ENCODE results near the gene FERMT2.

- no peak for TF ChIP-seq ETS1 (IDR thresholded peaks at IDR 0.05)
- no peak for TF ChIP-seq CTCF (conservative IDR thresholded peaks at IDR 0.05; ENCODE audit: low read depth in 2 of 2)
- TF ChIP-seq POLR2AphosphoS5 (IDR thresholded peaks at IDR 0.05; ENCODE audit: low read depth), result no peak
- no peak for TF ChIP-seq EZH2 (IDR thresholded peaks at IDR 0.05; ENCODE audit: low read depth, unreplicated experiment)
- TF ChIP-seq REST (IDR thresholded peaks at IDR 0.05; ENCODE audit: unreplicated experiment), result no peak
- TF ChIP-seq EZH2phosphoT487 (IDR thresholded peaks at IDR 0.05; ENCODE audit: unreplicated experiment), result no peak
- no peak for TF ChIP-seq ZNF462 (CRISPR knock-in tag; IDR thresholded peaks at IDR 0.05)
- no peak for TF ChIP-seq NANOG (IDR thresholded peaks at IDR 0.05; ENCODE audit: borderline replicate concordance)
These were observed 13.0 kb downstream of the FERMT2 start for GRCh38 chr14:52937869-52938268.

Data from GM23338 (cell line).